Endodermal cell (in vitro differentiated cells): ENCODE data around the gene DCUN1D3. TPM values are rescaled to one million over a fixed set of nuclear protein-coding genes. Genes with fewer than 3 reads are reported as not detected.

ENCODE experiments used
- DNase-seq: peaks from one replicate; pipeline ENCODE4 v3.0.0-alpha.2; 2017
- H3K27ac ChIP-seq: 2 replicates; pipeline ENCODE4 v1.5.1; 2013; ENCODE audit warnings: mild to moderate bottlenecking, low read depth, low read length, moderate library complexity
- H3K27me3 ChIP-seq: 2 replicates; pipeline ENCODE4 v1.6.1; 2013; ENCODE audit warnings: mild to moderate bottlenecking, low read length, moderate library complexity; ENCODE audit not compliant: insufficient read depth, control insufficient read depth, poor library complexity, severe bottlenecking
- H3K36me3 ChIP-seq: 2 replicates; pipeline ENCODE4 v1.7.0; 2013; ENCODE audit warnings: mild to moderate bottlenecking, low read length, moderate library complexity; ENCODE audit not compliant: control insufficient read depth, insufficient read depth
- H3K4me1 ChIP-seq: one replicate; pipeline ENCODE4 v1.7.0; 2013; ENCODE audit warnings: low read length; ENCODE audit not compliant: control insufficient read depth, insufficient read depth
- H3K4me3 ChIP-seq: 2 replicates; pipeline ENCODE4 v1.5.1; 2013; ENCODE audit warnings: mild to moderate bottlenecking, low read length, moderate library complexity
- H3K9ac ChIP-seq: 2 replicates; pipeline ENCODE4 v1.6.1; 2013; ENCODE audit warnings: mild to moderate bottlenecking, low read length, moderate library complexity; ENCODE audit not compliant: poor library complexity, severe bottlenecking; ENCODE audit errors: extremely low read depth
- H3K9me3 ChIP-seq: 2 replicates; pipeline ENCODE4 v1.6.1; 2013; ENCODE audit warnings: mild to moderate bottlenecking, low read length, moderate library complexity; ENCODE audit not compliant: control insufficient read depth
- H3K27ac Mint-ChIP-seq: 2 replicates; pipeline ENCODE4 v1.8.0; 2020; ENCODE audit warnings: mixed read lengths
- H3K27me3 Mint-ChIP-seq: 2 replicates; pipeline ENCODE4 v1.8.0; 2021; ENCODE audit warnings: mild to moderate bottlenecking, mixed read lengths; ENCODE audit not compliant: insufficient read depth
- H3K36me3 Mint-ChIP-seq: 2 replicates; pipeline ENCODE4 v1.8.0; 2020; ENCODE audit warnings: low read depth, mixed read lengths
- H3K4me1 Mint-ChIP-seq: 2 replicates; pipeline ENCODE4 v1.8.0; 2020; ENCODE audit warnings: mixed read lengths
- H3K4me3 Mint-ChIP-seq: 2 replicates; pipeline ENCODE4 v1.8.0; 2020; ENCODE audit warnings: mild to moderate bottlenecking, moderate library complexity, mixed read lengths
- H3K9me3 Mint-ChIP-seq: 2 replicates; pipeline ENCODE4 v1.8.0; 2020; ENCODE audit warnings: mild to moderate bottlenecking, mixed read lengths
- CTCF ChIP-seq: fragments of 200-600 bp; sonication (generic); conservative IDR thresholded peaks from 2 replicates; pipeline ENCODE4 v1.5.0; 2021; ENCODE audit warnings: antibody characterized with exemption, mild to moderate bottlenecking
- WGBS, 2 experiments: methylation state at CpG; one replicate each; pipeline versions ENCODE4 v1.1.5 to v1.1.7; 2013; ENCODE audit warnings: missing lambda C conversion rate in 2 of 2, mixed read lengths in 1 of 2; ENCODE audit not compliant: insufficient coverage in 1 of 2, insufficient read length in 1 of 2; 5-methylcytosine and 5-hydroxymethylcytosine counted together
- total RNA-seq, 2 donors: library from RNA; stranded (reverse); fragmentation: NEBNext Ultra II Directional in 1 of 2; extraction: Animal tissue kit (Norgen Biotek cat#: 25700) in 1 of 2; gene quantifications; 2 replicates in 1 of 2; 3 replicates in 1 of 2; pipeline ENCODE4 v1.2.1, GENCODE V29; 2021

Gene DCUN1D3
- total RNA-seq, 2 donors from 2014 or later: 21.3 to 22.7 TPM

GRCh38 chr16:20910781-20911321 lies 10.7 kb upstream of the DCUN1D3 start:
- no peaks in the 10 kb centered on the region for H3K36me3 ChIP-seq
- WGBS, 2 experiments: 88 to 100% methylated on average over 2 of the region's 2 CpGs
- H3K9me3 ChIP-seq: no peaks in the 10 kb centered on the region
- H3K9ac ChIP-seq: no peak overlapping the region
- Mint-ChIP-seq H3K4me3 (no peak overlapping the region), H3K9me3 (no peaks in the 10 kb centered on the region), H3K36me3 (peaks cover 5% of the 10 kb centered on the region), H3K27me3 (no peaks in the 10 kb centered on the region), H3K27ac (no peak overlapping the region), H3K4me1 (peaks cover 2% of the 10 kb centered on the region)
- H3K27ac ChIP-seq: no peak overlapping the region
- TF ChIP-seq CTCF: no peak
- no peak for DNase-seq
- H3K27me3 ChIP-seq: no peaks in the 10 kb centered on the region
- H3K4me1 ChIP-seq: no peaks in the 10 kb centered on the region
- no peak overlapping the region for H3K4me3 ChIP-seq

GRCh38 chr16:20906341-20907255 lies 6.4 kb upstream of the DCUN1D3 start:
- Mint-ChIP-seq H3K4me3 (no peak overlapping the region), H3K36me3 (peaks cover 3% of the 10 kb centered on the region), H3K9me3 (no peaks in the 10 kb centered on the region), H3K4me1 (peaks cover 12% of the 10 kb centered on the region), H3K27ac (no peak overlapping the region), H3K27me3 (no peaks in the 10 kb centered on the region)
- Histone ChIP-seq H3K27ac (no peak overlapping the region), H3K4me3 (no peak overlapping the region), H3K36me3 (no peaks in the 10 kb centered on the region), H3K9me3 (no peaks in the 10 kb centered on the region), H3K4me1 (no peaks in the 10 kb centered on the region), H3K27me3 (no peaks in the 10 kb centered on the region), H3K9ac (no peak overlapping the region)
- DNase-seq: no peak
- 94% methylated on average over 3 to 4 of the region's 4 CpGs for WGBS, 2 experiments
- no peak for TF ChIP-seq CTCF

GRCh38 chr16:20905576-20905975 lies 5.4 kb upstream of the DCUN1D3 start:
- no peak for DNase-seq
- TF ChIP-seq CTCF: no peak
- H3K36me3 ChIP-seq: no peaks in the 10 kb centered on the region
- WGBS, 2 experiments: 76 to 90% methylated on average over 2 of the region's 3 CpGs
- H3K9me3 Mint-ChIP-seq: no peaks in the 10 kb centered on the region
- H3K4me3 Mint-ChIP-seq: no peak overlapping the region
- no peak overlapping the region for H3K9ac ChIP-seq
- no peak overlapping the region for H3K4me3 ChIP-seq
- no peak overlapping the region for H3K27ac ChIP-seq
- no peaks in the 10 kb centered on the region for H3K4me1 ChIP-seq
- no peaks in the 10 kb centered on the region for H3K9me3 ChIP-seq
- peaks cover 15% of the 10 kb centered on the region for H3K4me1 Mint-ChIP-seq
- no peaks in the 10 kb centered on the region for H3K27me3 ChIP-seq
- H3K27me3 Mint-ChIP-seq: no peaks in the 10 kb centered on the region
- H3K27ac Mint-ChIP-seq: no peak overlapping the region
- peaks cover 3% of the 10 kb centered on the region for H3K36me3 Mint-ChIP-seq
